Mucosa of descending colon (tissue), 3 donors: Measurements from ENCODE around the gene ADCY9. TPM values are rescaled to one million over a fixed set of nuclear protein-coding genes. Genes with fewer than 3 reads are reported as not detected.
A peak's percentile ranks its signal among the peaks of the same experiment; 100 is the strongest.
"Not testable (repeated sequence)": the region's sequence is repeated elsewhere in the genome, so short reads cannot be mapped to it uniquely, and the experiment has no call there.

Experiments used
- ATAC-seq: fragments of 200-7000 bp; cut with Tn5 transposase; one replicate; pipeline ENCODE4 v1.9.1; 2020; ENCODE audit warnings: mild to moderate bottlenecking, moderate library complexity
- DNase-seq, 3 donors: peaks; one replicate each; pipeline ENCODE4 v3.0.0-alpha.2; 2020
- H3K36me3 ChIP-seq: fragments of 200-600 bp; one replicate; pipeline ENCODE4 v1.8.0; 2021; ENCODE audit warnings: low read depth, mild to moderate bottlenecking
- H3K4me1 ChIP-seq: fragments of 200-600 bp; one replicate; pipeline ENCODE4 v1.8.0; 2021; ENCODE audit warnings: low read depth, mild to moderate bottlenecking
- H3K4me3 ChIP-seq: fragments of 200-600 bp; one replicate; pipeline ENCODE4 v1.8.0; 2021; ENCODE audit warnings: mild to moderate bottlenecking
- H3K9me3 ChIP-seq: fragments of 200-600 bp; one replicate; pipeline ENCODE4 v1.8.0; 2021; ENCODE audit warnings: mild to moderate bottlenecking
- CTCF ChIP-seq: fragments of 200-600 bp; IDR thresholded peaks from one replicate; pipeline ENCODE4 v1.8.0; 2022; ENCODE audit warnings: antibody characterized with exemption, mild to moderate bottlenecking
- intact Hi-C, 2 donors: fragments of 100-400 bp; cut with DNase I in 1 of 2; cut with micrococcal nuclease in 1 of 2; formaldehyde crosslinking; loops; one replicate each; pipeline versions ENCODE4 v1.11.0 to v1.11.1; 2022; cut with DNase I, micrococcal nuclease
- long read RNA-seq, 2 donors: library from polyadenylated mRNA; unstranded; transcript quantifications; one replicate each; pipeline ENCODE4 v2.0.0, GENCODE V29; 2019 to 2021
- total RNA-seq, 3 donors: library from RNA; stranded (reverse); fragmentation: NEBNext Ultra II Directional in 2 of 3; extraction: Animal tissue kit (Norgen Biotek cat#: 25700) in 2 of 3; gene quantifications; one replicate each; pipeline versions ENCODE4 v1.2.1 to v1.2.4, GENCODE V29; 2021 to 2023
- donor health status: DM: no; HTN: no; CAD: no; lungs with moderate emphysema.
- donor health status: DM: no; HTN: no; CAD: no.
- donor health status: DM: no; HTN: yes; CAD: no.

The ADCY9 gene
- 10 to 100 TPM; 30.0 to 50.8 (median 41.8) TPM for total RNA-seq
- long read RNA-seq, donor 1, full-length matches to known transcripts, result 3 of 23 reads
- long read RNA-seq, donor 1, partial matches to known transcripts, result 6 of 23 reads
- long read RNA-seq, donor 1, other reads (novel, unspliced or antisense), result 14 of 23 reads
- long read RNA-seq, donor 2, partial matches to known transcripts, result 2 of 2 reads
- long read RNA-seq, donor 2, other reads (novel, unspliced or antisense), result 0 of 2 reads

GRCh38 chr16:4116325-4117249 is at the start of gene ADCY9:
Gene ADCY9, minus strand, starts transcription at chr16:4116442. Its CDS starts 1,000 bp downstream, at chr16:4115442.
- Histone ChIP-seq H3K9me3 (no peaks in the 10 kb centered on the region), H3K4me1 (peaks cover 34% of the 10 kb centered on the region), H3K4me3 (peak within 1 kb of the TSS; percentile 34), H3K36me3 (no peaks in the 10 kb centered on the region)
- intact Hi-C loops, result no loop called here
- DNase-seq, result peak; percentile 80 to 87 (median 85)
- no peak for TF ChIP-seq CTCF
- ATAC-seq, result peak; percentile 89

GRCh38 chr16:4160658-4161430 is 44.6 kb upstream of the ADCY9 start:
- Histone ChIP-seq H3K4me3 (no peak overlapping the region), H3K36me3 (no peaks in the 10 kb centered on the region), H3K9me3 (no peaks in the 10 kb centered on the region), H3K4me1 (no peaks in the 10 kb centered on the region)
- intact Hi-C loops, result no loop called here
- DNase-seq (no peak), ATAC-seq (no peak)
- TF ChIP-seq CTCF, result no peak

- intact Hi-C loops, result no loop called here
- no peaks in the 10 kb centered on the region for H3K4me1 ChIP-seq
- ATAC-seq (no peak), DNase-seq (peak in 1 of 3 donors; percentile 21)
- no peak overlapping the region for H3K4me3 ChIP-seq
- no peaks in the 10 kb centered on the region for H3K36me3 ChIP-seq
- H3K9me3 ChIP-seq, result no peaks in the 10 kb centered on the region
- TF ChIP-seq CTCF, result no peak
These were observed 43.5 kb upstream of the ADCY9 start for GRCh38 chr16:4159726-4160125.

- Histone ChIP-seq H3K4me3 (no peak overlapping the region), H3K36me3 (no peaks in the 10 kb centered on the region), H3K9me3 (no peaks in the 10 kb centered on the region), H3K4me1 (no peaks in the 10 kb centered on the region)
- ATAC-seq (no peak), DNase-seq (peak in 1 of 3 donors; percentile 8)
- no peak for TF ChIP-seq CTCF
- intact Hi-C loops, result no loop called here
These were observed 42.2 kb upstream of the ADCY9 start for GRCh38 chr16:4158143-4159093.

GRCh38 chr16:4157376-4157825 is 41.2 kb upstream of the ADCY9 start:
- no peaks in the 10 kb centered on the region for H3K4me1 ChIP-seq
- no peak overlapping the region for H3K4me3 ChIP-seq
- intact Hi-C loops, result no loop called here
- ATAC-seq (no peak), DNase-seq (no peak)
- no peaks in the 10 kb centered on the region for H3K9me3 ChIP-seq
- TF ChIP-seq CTCF, result no peak
- no peaks in the 10 kb centered on the region for H3K36me3 ChIP-seq

- H3K9me3 ChIP-seq, H3K36me3 ChIP-seq, DNase-seq, H3K4me3 ChIP-seq, H3K4me1 ChIP-seq, ATAC-seq, intact Hi-C loops: not testable (repeated sequence)
These were observed 40.3 kb upstream of the ADCY9 start for GRCh38 chr16:4156503-4156902.

- H3K4me3 ChIP-seq, H3K4me1 ChIP-seq, DNase-seq, ATAC-seq, intact Hi-C loops, H3K36me3 ChIP-seq, H3K9me3 ChIP-seq: not testable (repeated sequence)
These were observed 37.1 kb upstream of the ADCY9 start for GRCh38 chr16:4153364-4153763.
